ENCODE measurements around the gene FAM184A. TPM values are rescaled to one million over a fixed set of nuclear protein-coding genes. Genes with fewer than 3 reads are reported as not detected.

FAM184A gene
- total and polyA plus RNA-seq, 10 of the 15 experiments (the other 5 are each of a cell fraction or from before 2014, with no cell fraction given), result 0.15 to 0.23 TPM; not detected in 8

DNA sequence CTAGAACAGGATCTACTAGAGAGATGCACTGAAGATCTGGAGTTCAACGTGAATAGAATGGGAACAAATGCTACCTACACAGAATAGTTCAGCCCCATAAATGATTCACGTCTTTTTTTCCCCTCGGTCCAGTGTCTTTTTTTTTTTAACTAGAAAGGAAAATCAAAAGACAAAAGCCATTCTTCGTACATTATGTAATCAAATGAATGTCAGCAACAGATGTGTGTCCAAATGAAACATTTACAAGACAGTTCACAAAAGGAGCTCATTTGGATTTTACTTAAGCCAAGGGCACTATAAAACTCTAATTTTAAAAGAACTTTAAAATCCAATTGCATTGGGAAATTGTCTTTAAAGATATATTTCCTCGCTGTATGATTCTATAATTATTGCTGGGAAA is 42.4 kb downstream of the FAM184A start:
- 42% methylated on average over 5 of the region's 5 CpGs for WGBS (ENCODE audit: insufficient coverage, insufficient replicate concordance, low lambda C conversion rate, missing lambda C conversion rate)
- ChIA-PET POLR2A (no interaction called here), SMC1A (ENCODE audit: uncharacterized antibody, unreplicated experiment) (no interaction called here), CTCF (no interaction called here), RAD21 (ENCODE audit: unreplicated experiment) (no interaction called here)
- H3K4me1 ChIP-seq (ENCODE audit: control insufficient read depth, insufficient read depth, low read length), result no peaks in the 10 kb centered on the region
- H3K4me3 ChIP-seq, result no peak overlapping the region
- FAIRE-seq (no peak), DNase-seq (ENCODE audit: low read depth, low spot score) (no peak), ATAC-seq (no peak)
- TF ChIP-seq HDGF (IDR thresholded peaks at IDR 0.05) (no peak), SREBF1 (IDR thresholded peaks at IDR 0.05; ENCODE audit: low read length) (no peak), PAX5 (IDR thresholded peaks at IDR 0.05; ENCODE audit: borderline replicate concordance, low read depth, low read length) (no peak), SRF (IDR thresholded peaks at IDR 0.05; ENCODE audit: low read depth in 2 of 2, low read length in 2 of 2) (no peak), EZH2 (IDR thresholded peaks at IDR 0.05; ENCODE audit: borderline replicate concordance, control insufficient read depth, low read depth, low read length) (no peak), POLR2AphosphoS2 (IDR thresholded peaks at IDR 0.05; ENCODE audit: low read depth, low read length) (no peak), YY1 (IDR thresholded peaks at IDR 0.05; ENCODE audit: low read depth, low read length) (no peak), ZBED1 (IDR thresholded peaks at IDR 0.05; ENCODE audit: borderline replicate concordance) (no peak)
- TF ChIP-seq, protein P1, sequence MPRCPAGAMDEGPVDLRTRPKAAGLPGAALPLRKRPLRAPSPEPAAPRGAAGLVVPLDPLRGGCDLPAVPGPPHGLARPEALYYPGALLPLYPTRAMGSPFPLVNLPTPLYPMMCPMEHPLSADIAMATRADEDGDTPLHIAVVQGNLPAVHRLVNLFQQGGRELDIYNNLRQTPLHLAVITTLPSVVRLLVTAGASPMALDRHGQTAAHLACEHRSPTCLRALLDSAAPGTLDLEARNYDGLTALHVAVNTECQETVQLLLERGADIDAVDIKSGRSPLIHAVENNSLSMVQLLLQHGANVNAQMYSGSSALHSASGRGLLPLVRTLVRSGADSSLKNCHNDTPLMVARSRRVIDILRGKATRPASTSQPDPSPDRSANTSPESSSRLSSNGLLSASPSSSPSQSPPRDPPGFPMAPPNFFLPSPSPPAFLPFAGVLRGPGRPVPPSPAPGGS (IDR thresholded peaks at IDR 0.05; ENCODE audit: borderline replicate concordance, insufficient read depth, low read depth, low read length, poor library complexity, severe bottlenecking), result no peak
- TF ChIP-seq, protein P2, sequence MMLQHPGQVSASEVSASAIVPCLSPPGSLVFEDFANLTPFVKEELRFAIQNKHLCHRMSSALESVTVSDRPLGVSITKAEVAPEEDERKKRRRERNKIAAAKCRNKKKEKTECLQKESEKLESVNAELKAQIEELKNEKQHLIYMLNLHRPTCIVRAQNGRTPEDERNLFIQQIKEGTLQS (IDR thresholded peaks at IDR 0.05; ENCODE audit: borderline replicate concordance, extremely low read depth, low read depth, low read length), result no peak
- TF ChIP-seq, protein P3, sequence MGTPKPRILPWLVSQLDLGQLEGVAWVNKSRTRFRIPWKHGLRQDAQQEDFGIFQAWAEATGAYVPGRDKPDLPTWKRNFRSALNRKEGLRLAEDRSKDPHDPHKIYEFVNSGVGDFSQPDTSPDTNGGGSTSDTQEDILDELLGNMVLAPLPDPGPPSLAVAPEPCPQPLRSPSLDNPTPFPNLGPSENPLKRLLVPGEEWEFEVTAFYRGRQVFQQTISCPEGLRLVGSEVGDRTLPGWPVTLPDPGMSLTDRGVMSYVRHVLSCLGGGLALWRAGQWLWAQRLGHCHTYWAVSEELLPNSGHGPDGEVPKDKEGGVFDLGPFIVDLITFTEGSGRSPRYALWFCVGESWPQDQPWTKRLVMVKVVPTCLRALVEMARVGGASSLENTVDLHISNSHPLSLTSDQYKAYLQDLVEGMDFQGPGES (IDR thresholded peaks at IDR 0.05), result no peak
- in situ Hi-C loops (cut with MboI) (no loop called here), intact Hi-C loops (cut with micrococcal nuclease; ENCODE audit: unreplicated experiment) (no loop called here)
- no TSS peak for BruUV-seq (replicated peaks)
- H3K9ac ChIP-seq (ENCODE audit: control insufficient read depth, insufficient read depth, low read length), result no peak overlapping the region
- no peaks in the 10 kb centered on the region for H4K20me1 ChIP-seq (ENCODE audit: control insufficient read depth, insufficient read depth)
- no peaks in the 10 kb centered on the region for H3K27me3 ChIP-seq (replicated peaks in 1 of 2; ENCODE audit: control insufficient read depth in 2 of 2, insufficient read depth in 2 of 2, low read length in 1 of 2)
- H2AFZ ChIP-seq (ENCODE audit: control insufficient read depth, low read depth, low read length), result no peak overlapping the region
- no peak overlapping the region for H3K4me2 ChIP-seq (ENCODE audit: control insufficient read depth, insufficient read depth)
- no peaks in the 10 kb centered on the region for H3K79me2 ChIP-seq (ENCODE audit: control insufficient read depth, insufficient read depth, low read length)
- no peaks in the 10 kb centered on the region for H3K9me3 ChIP-seq (replicated peaks; ENCODE audit: control insufficient read depth, insufficient read depth, low read length)
- no peak overlapping the region for H3K27ac ChIP-seq (ENCODE audit: control insufficient read depth, insufficient read depth)
- H3K36me3 ChIP-seq (ENCODE audit: control insufficient read depth in 2 of 2, insufficient read depth in 2 of 2, low read length in 1 of 2), result no peaks in the 10 kb centered on the region

All from GM12878 (cell line).